ENCODE results near the gene CALU. TPM values are rescaled to one million over a fixed set of nuclear protein-coding genes. Genes with fewer than 3 reads are reported as not detected.
A peak's percentile ranks its signal among the peaks of the same experiment; 100 is the strongest.

The CALU gene
- total RNA-seq, 1 donor from 2014 or later, result 242 TPM

- no peak for DNase-seq (ENCODE audit: low read depth in 2 of 2)
Measured at GRCh38 chr7:128745706-128746105, 6.5 kb downstream of the CALU start.

- DNase-seq (ENCODE audit: low read depth in 2 of 2), result no peak
Measured at GRCh38 chr7:128747327-128748079, 8.3 kb downstream of the CALU start.

GRCh38 chr7:128752251-128752650, 13.1 kb downstream of the CALU start:
- no peak for DNase-seq (ENCODE audit: low read depth in 2 of 2)

GRCh38 chr7:128755075-128755818, 16.1 kb downstream of the CALU start:
- no peak for DNase-seq (ENCODE audit: low read depth in 2 of 2)

GRCh38 chr7:128755819-128756476, 16.8 kb downstream of the CALU start:
- no peak for DNase-seq (ENCODE audit: low read depth in 2 of 2)

- DNase-seq (ENCODE audit: low read depth in 2 of 2), result no peak
Measured at GRCh38 chr7:128757203-128757602, 18.0 kb downstream of the CALU start.

- DNase-seq (ENCODE audit: low read depth in 2 of 2), result no peak
Measured at GRCh38 chr7:128758553-128758952, 19.4 kb downstream of the CALU start.

- DNase-seq (ENCODE audit: low read depth in 2 of 2), result no peak
Measured at GRCh38 chr7:128759242-128759641, 20.1 kb downstream of the CALU start.

- no peak for DNase-seq (ENCODE audit: low read depth in 2 of 2)
Measured at GRCh38 chr7:128763541-128763940, 24.4 kb downstream of the CALU start.

- DNase-seq (ENCODE audit: low read depth in 2 of 2), result no peak
Measured at GRCh38 chr7:128767475-128768110, 28.4 kb downstream of the CALU start.

- peak in 1 of 2 donors; percentile 31 for DNase-seq (ENCODE audit: low read depth in 2 of 2)
Measured at GRCh38 chr7:128770233-128770632, 31.1 kb downstream of the CALU start.

GRCh38 chr7:128773604-128774003, 34.4 kb downstream of the CALU start:
- DNase-seq (ENCODE audit: low read depth in 2 of 2), result no peak

GRCh38 chr7:128774029-128774689, 35.0 kb downstream of the CALU start:
- no peak for DNase-seq (ENCODE audit: low read depth in 2 of 2)

- no peak for DNase-seq (ENCODE audit: low read depth in 2 of 2)
Measured at GRCh38 chr7:128774921-128775320, 35.8 kb downstream of the CALU start.

- no peak for DNase-seq (ENCODE audit: low read depth in 2 of 2)
Measured at GRCh38 chr7:128775744-128776474, 36.8 kb downstream of the CALU start, which contains the start of gene OPN1SW. OPN1SW (minus strand) TSS chr7:128775794; CDS start chr7:128775781, 13 bp downstream.

- peak in 1 of 2 donors; percentile 35 for DNase-seq (ENCODE audit: low read depth in 2 of 2)
Measured at GRCh38 chr7:128777156-128778123, 38.3 kb downstream of the CALU start.

GRCh38 chr7:128778946-128779345, 39.8 kb downstream of the CALU start:
- no peak for DNase-seq (ENCODE audit: low read depth in 2 of 2)

- no peak for DNase-seq (ENCODE audit: low read depth in 2 of 2)
Measured at GRCh38 chr7:128781126-128781525, 42.0 kb downstream of the CALU start.

- DNase-seq (ENCODE audit: low read depth in 2 of 2), result no peak
Measured at GRCh38 chr7:128781851-128782250, 42.7 kb downstream of the CALU start.

Measured in lung microvascular endothelial cell (primary cell).